ENCODE results near the gene CELSR2. TPM values are rescaled to one million over a fixed set of nuclear protein-coding genes. Genes with fewer than 3 reads are reported as not detected.

Gene CELSR2
- total RNA-seq, 4 donors from 2014 or later, result 86.4 to 109 (median 102) TPM

DNA sequence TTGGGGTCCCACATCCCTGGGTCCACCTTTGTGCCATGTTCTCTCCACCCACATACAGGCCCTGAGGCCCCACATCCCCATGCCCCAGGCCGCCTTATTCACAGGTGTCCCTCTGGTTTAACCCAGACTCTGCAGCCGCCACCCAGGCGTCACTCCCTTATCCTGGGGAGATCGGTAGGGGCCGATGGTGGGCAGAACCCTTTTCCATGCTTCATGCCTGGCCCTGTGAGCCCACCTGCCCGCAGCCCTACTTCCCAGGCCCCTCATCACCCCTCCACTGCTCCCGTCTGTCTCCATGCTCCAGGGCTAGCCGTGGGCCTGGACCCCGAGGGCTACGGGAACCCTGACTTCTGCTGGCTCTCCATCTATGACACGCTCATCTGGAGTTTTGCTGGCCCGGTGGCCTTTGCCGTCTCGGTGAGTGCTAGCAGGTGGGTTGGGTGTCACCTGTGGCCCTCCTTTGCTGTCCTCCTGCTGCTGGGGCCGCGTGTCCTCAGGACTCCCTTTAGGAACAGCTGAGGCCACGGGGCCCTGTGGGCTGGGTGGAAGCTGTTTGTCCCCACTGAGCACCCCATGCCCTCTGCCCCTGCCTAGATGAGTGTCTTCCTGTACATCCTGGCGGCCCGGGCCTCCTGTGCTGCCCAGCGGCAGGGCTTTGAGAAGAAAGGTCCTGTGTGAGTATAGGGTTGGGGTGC, 21.4 kb downstream of the CELSR2 start:
- WGBS, 2 donors, result 91 to 93% methylated on average over 18 to 19 of the region's 20 CpGs
- no peak overlapping the region for H3K4me3 ChIP-seq (ENCODE audit: low read depth, poor library complexity, severe bottlenecking)
- intact Hi-C loops (cut with DNase I; ENCODE audit: low total_unique reads), result no loop called here
- DNase-seq (ENCODE audit: low spot score in 2 of 2), result no peak
- TF ChIP-seq POLR2A (IDR thresholded peaks at IDR 0.05), result no peak
- TF ChIP-seq, protein P1, sequence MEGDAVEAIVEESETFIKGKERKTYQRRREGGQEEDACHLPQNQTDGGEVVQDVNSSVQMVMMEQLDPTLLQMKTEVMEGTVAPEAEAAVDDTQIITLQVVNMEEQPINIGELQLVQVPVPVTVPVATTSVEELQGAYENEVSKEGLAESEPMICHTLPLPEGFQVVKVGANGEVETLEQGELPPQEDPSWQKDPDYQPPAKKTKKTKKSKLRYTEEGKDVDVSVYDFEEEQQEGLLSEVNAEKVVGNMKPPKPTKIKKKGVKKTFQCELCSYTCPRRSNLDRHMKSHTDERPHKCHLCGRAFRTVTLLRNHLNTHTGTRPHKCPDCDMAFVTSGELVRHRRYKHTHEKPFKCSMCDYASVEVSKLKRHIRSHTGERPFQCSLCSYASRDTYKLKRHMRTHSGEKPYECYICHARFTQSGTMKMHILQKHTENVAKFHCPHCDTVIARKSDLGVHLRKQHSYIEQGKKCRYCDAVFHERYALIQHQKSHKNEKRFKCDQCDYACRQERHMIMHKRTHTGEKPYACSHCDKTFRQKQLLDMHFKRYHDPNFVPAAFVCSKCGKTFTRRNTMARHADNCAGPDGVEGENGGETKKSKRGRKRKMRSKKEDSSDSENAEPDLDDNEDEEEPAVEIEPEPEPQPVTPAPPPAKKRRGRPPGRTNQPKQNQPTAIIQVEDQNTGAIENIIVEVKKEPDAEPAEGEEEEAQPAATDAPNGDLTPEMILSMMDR (IDR thresholded peaks at IDR 0.05), result no peak

DNA sequence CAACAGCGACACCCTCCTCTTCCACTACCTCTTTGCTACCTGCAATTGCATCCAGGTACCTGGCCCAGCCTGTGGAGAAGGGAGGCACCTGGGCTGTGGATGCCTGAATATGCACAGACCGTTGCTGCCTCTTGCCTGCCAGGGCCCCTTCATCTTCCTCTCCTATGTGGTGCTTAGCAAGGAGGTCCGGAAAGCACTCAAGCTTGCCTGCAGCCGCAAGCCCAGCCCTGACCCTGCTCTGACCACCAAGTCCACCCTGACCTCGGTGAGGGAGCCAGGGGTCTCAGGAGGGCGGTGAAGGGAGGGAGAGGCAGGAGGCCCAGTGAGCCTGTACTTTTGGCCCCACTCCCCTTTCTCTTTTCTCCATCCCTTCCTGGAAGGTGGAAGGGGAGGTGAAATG, 22.1 kb downstream of the CELSR2 start:
- intact Hi-C loops (cut with DNase I; ENCODE audit: low total_unique reads), result no loop called here
- 81 to 84% methylated on average over 6 of the region's 6 CpGs for WGBS, 2 donors

DNA sequence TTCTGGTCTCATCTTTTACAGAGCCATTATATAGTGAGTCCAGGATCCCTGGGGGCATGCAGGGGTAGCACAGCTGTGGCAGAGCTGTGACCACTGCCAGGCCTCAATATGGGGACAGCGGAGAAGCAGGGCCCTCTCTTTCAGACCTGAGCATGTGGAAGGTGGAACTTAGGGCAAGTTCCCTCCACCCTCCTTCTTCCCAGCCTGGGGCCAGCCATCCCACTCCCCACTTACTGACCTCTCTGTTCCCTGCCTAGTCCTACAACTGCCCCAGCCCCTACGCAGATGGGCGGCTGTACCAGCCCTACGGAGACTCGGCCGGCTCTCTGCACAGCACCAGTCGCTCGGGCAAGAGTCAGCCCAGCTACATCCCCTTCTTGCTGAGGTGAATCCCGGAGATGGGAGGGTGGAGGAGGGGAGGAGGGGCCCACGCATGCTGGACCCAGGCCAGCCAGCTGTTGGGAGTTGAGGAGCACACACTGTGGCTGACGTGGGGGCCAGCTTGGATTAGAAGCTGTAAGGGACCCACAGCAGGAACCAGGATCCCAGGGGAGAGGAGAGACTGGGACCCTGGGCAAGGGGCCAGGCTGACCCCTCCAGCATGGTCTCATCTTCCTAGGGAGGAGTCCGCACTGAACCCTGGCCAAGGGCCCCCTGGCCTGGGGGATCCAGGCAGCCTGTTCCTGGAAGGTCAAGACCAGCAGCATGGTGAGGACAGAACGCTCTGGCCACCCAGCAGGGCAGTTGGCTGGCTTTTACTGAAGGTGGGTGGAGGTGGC, 22.9 kb downstream of the CELSR2 start:
- intact Hi-C loops (cut with DNase I; ENCODE audit: low total_unique reads), result no loop called here
- TF ChIP-seq, protein P1 (IDR thresholded peaks at IDR 0.05), result no peak
- TF ChIP-seq POLR2A (IDR thresholded peaks at IDR 0.05), result no peak
- no peak overlapping the region for H3K4me3 ChIP-seq (ENCODE audit: low read depth, poor library complexity, severe bottlenecking)
- DNase-seq (ENCODE audit: low spot score in 2 of 2), result no peak
- 79 to 83% methylated on average over 12 to 13 of the region's 13 CpGs for WGBS, 2 donors

More for the DNA sequence above, 22.1 kb downstream of the CELSR2 start:
- no peak overlapping the region for H3K4me3 ChIP-seq (ENCODE audit: low read depth, poor library complexity, severe bottlenecking)
- DNase-seq (ENCODE audit: low spot score in 2 of 2), result no peak
- TF ChIP-seq POLR2A (IDR thresholded peaks at IDR 0.05), result no peak
- TF ChIP-seq, protein P1 (IDR thresholded peaks at IDR 0.05), result no peak

DNA sequence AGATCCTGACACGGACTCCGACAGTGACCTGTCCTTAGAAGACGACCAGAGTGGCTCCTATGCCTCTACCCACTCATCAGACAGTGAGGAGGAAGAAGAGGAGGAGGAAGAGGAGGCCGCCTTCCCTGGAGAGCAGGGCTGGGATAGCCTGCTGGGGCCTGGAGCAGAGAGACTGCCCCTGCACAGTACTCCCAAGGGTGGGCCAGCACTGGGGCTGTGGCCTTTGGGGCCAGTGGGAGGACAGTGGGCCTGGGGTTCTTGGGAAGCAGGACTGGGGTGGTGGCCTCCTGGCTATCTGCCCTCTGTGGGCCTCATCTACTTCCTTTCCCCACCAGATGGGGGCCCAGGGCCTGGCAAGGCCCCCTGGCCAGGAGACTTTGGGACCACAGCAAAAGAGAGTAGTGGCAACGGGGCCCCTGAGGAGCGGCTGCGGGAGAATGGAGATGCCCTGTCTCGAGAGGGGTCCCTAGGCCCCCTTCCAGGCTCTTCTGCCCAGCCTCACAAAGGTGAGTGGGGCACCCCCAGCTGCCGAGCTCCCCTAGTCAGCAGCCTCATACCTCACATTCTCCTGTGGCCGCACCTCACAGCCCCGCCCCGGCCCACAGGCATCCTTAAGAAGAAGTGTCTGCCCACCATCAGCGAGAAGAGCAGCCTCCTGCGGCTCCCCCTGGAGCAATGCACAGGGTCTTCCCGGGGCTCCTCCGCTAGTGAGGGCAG, 23.6 kb downstream of the CELSR2 start:
- 61 to 76% methylated on average over 14 to 16 of the region's 16 CpGs for WGBS, 2 donors
- H3K4me3 ChIP-seq (ENCODE audit: low read depth, poor library complexity, severe bottlenecking), result no peak overlapping the region
- DNase-seq (ENCODE audit: low spot score in 2 of 2), result no peak
- intact Hi-C loops (cut with DNase I; ENCODE audit: low total_unique reads), result no loop called here
- no peak for TF ChIP-seq POLR2A (IDR thresholded peaks at IDR 0.05)
- TF ChIP-seq, protein P1 (IDR thresholded peaks at IDR 0.05), result no peak

DNA sequence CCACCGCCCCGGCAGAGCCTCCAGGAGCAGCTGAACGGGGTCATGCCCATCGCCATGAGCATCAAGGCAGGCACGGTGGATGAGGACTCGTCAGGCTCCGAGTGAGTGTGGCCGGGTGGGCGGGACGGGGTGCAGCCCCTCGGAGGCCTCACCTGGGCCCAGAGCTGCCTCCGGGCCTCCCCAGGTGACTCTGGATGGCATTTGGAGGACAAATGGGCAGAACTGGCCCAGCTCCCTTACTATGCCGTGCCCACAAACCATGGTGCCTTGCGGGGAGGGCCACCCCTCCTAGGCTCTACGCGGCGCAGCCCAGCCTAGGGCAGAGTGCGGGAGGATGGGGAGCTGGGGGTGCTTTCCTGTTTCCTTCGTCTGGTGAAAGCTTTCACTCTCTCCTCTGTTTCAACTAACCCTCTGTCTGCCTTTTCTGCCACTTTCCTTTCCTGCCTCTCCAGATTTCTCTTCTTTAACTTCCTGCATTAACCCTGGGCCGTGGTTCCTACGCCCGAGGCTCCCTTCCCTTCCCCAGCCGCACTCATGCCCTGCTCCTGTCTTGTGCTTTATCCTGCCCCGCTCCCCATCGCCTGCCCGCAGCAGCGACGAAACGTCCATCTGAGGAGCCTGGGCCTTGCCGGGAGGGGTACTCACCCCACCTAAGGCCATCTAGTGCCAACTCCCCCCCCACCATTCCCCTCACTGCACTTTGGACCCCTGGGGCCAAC, 24.4 kb downstream of the CELSR2 start:
- intact Hi-C loops (cut with DNase I; ENCODE audit: low total_unique reads), result no loop called here
- H3K4me3 ChIP-seq (ENCODE audit: low read depth, poor library complexity, severe bottlenecking), result no peak overlapping the region
- DNase-seq (ENCODE audit: low spot score in 2 of 2), result no peak
- no peak for TF ChIP-seq POLR2A (IDR thresholded peaks at IDR 0.05)
- TF ChIP-seq, protein P1 (IDR thresholded peaks at IDR 0.05), result no peak
- 70 to 73% methylated on average over 29 to 30 of the region's 30 CpGs for WGBS, 2 donors

All from lower leg skin (tissue), 4 donors.